ENCODE data around the gene WDR93. TPM values are rescaled to one million over a fixed set of nuclear protein-coding genes. Genes with fewer than 3 reads are reported as not detected.

The WDR93 gene
- total and polyA plus RNA-seq, 8 donors = 0.09 to 0.92 (median 0.15) TPM; not detected in 1

GRCh38 chr15:89672221-89673164 lies 18.1 kb upstream of the WDR93 start:
- 94% methylated on average over 12 of the region's 12 CpGs for WGBS, 2 donors
- H3K9me3 ChIP-seq = no peaks in the 10 kb centered on the region
- TF ChIP-seq CTCF (IDR thresholded peaks at IDR 0.05) = no peak
- no peaks in the 10 kb centered on the region for H3K4me1 ChIP-seq
- FAIRE-seq (no peak), DNase-seq (no peak), ATAC-seq (no peak)
- no peak overlapping the region for H3K4me3 ChIP-seq
- intact Hi-C loops (cut with DNase I) = no loop called here
- H3K27ac ChIP-seq = no peak overlapping the region
- H3K27me3 ChIP-seq = no peaks in the 10 kb centered on the region
- no peaks in the 10 kb centered on the region for H3K36me3 ChIP-seq

DNA sequence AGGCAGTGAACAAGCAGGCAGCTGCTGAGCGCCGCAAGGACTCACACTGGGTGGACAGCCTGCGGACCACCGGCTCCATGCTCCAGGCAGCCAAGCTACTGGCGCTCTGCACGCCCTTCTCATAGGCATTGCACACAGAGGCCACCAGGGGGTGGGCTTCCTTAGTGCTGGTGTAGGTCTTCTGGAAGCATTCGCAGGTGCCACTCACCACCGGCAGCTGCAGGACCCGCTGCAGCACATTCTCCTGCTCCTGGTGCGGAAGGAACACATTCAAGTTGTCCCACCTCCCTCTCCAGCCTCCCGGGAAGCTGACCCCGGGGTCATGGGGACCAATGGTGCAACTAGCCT lies 17.5 kb upstream of the WDR93 start:
- TF ChIP-seq CTCF (IDR thresholded peaks at IDR 0.05) = no peak
- no peak for DNase-seq
- no peak overlapping the region for H3K27ac ChIP-seq
- intact Hi-C loops (cut with DNase I) = no loop called here
- no peaks in the 10 kb centered on the region for H3K4me1 ChIP-seq
- no peaks in the 10 kb centered on the region for H3K27me3 ChIP-seq
- H3K4me3 ChIP-seq = no peak overlapping the region
- no peaks in the 10 kb centered on the region for H3K9me3 ChIP-seq
- 73 to 74% methylated on average over 12 of the region's 12 CpGs for WGBS, 2 donors
- H3K36me3 ChIP-seq = no peaks in the 10 kb centered on the region
- ATAC-seq = peak in 3 of 4 donors; percentile 15 to 50 (median 42)
- FAIRE-seq = no peak

GRCh38 chr15:89674526-89674925 lies 16.1 kb upstream of the WDR93 start:
- Histone ChIP-seq H3K27me3 (no peaks in the 10 kb centered on the region), H3K36me3 (no peaks in the 10 kb centered on the region), H3K4me3 (no peak overlapping the region), H3K9me3 (no peaks in the 10 kb centered on the region), H3K4me1 (peaks cover 4 to 7% (median 5%) of the 10 kb centered on the region in 3 donors), H3K27ac (no peak overlapping the region)
- DNase-seq (no peak), FAIRE-seq (no peak), ATAC-seq (no peak)
- no peak for TF ChIP-seq CTCF (IDR thresholded peaks at IDR 0.05)
- intact Hi-C loops (cut with DNase I) = no loop called here
- 84 to 86% methylated on average over 4 of the region's 4 CpGs for WGBS, 2 donors

- Histone ChIP-seq H3K27ac (no peak overlapping the region), H3K27me3 (no peaks in the 10 kb centered on the region), H3K4me3 (no peak overlapping the region), H3K4me1 (peaks cover 11 to 15% (median 13%) of the 10 kb centered on the region in 3 donors), H3K9me3 (no peaks in the 10 kb centered on the region), H3K36me3 (no peaks in the 10 kb centered on the region)
- WGBS, 2 donors = 68 to 88% methylated on average over 6 of the region's 6 CpGs
- intact Hi-C loops (cut with DNase I) = no loop called here
- DNase-seq (no peak), ATAC-seq (no peak), FAIRE-seq (no peak)
- TF ChIP-seq CTCF (IDR thresholded peaks at IDR 0.05) = no peak
Measured at GRCh38 chr15:89675606-89676005, 15.0 kb upstream of the WDR93 start.

DNA sequence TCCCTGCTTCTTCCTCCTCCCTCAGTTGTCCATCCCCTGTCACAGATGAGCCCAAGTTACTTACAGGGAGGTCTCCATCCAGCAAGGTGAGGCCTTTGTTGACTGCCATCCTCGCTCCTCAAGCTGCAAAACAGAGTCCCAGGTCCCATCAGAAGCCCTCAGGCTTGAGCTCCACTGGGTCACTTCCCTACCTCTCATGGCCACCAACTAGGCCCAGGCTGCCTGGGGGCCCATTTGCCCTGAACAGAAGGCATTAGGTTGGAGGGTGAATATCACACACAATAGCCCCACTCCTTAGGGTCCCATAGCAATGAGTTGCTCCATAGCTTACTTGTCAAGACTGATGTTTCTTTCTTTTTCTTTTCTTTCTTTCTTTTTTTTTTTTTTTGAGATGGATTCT lies 13.2 kb upstream of the WDR93 start:
- Histone ChIP-seq H3K4me1 (peaks cover 27 to 33% (median 30%) of the 10 kb centered on the region in 3 donors), H3K9me3 (no peaks in the 10 kb centered on the region), H3K27ac (no peak overlapping the region), H3K4me3 (no peak overlapping the region), H3K36me3 (no peaks in the 10 kb centered on the region), H3K27me3 (no peaks in the 10 kb centered on the region)
- DNase-seq = no peak
- intact Hi-C loops (cut with DNase I) = no loop called here
- no peak for ATAC-seq
- FAIRE-seq = no peak
- TF ChIP-seq CTCF (IDR thresholded peaks at IDR 0.05) = no peak
- 93 to 100% methylated on average over 1 of the region's 1 CpG for WGBS, 2 donors
